ENCODE data around the gene KRT32.

Gene KRT32

GRCh38 chr17:41466988-41467387, at the start of gene KRT32:
TSS of gene KRT32 (minus strand) at chr17:41467386. CDS start at chr17:41467325, 61 bp downstream.
- no peak within 1 kb of the TSS for H3K9ac ChIP-seq (ENCODE audit: low read depth, low read length)
- no peaks in the 10 kb centered on the region for H3K9me3 ChIP-seq (ENCODE audit: control insufficient read depth, insufficient read depth, low read length)
- no peaks in the 10 kb centered on the region for H3K4me1 ChIP-seq (ENCODE audit: insufficient read depth, low read length)
- no peaks in the 10 kb centered on the region for H3K36me3 ChIP-seq (ENCODE audit: insufficient read depth, low read length)

GRCh38 chr17:41516830-41517283, 49.7 kb upstream of the KRT32 start:
- no peaks in the 10 kb centered on the region for H3K36me3 ChIP-seq (ENCODE audit: insufficient read depth, low read length)
- peaks cover 12% of the 10 kb centered on the region; the same call in 1 of the 2 replicates for H3K4me1 ChIP-seq (ENCODE audit: insufficient read depth, low read length)
- no peak overlapping the region for H3K9ac ChIP-seq (ENCODE audit: low read depth, low read length)

GRCh38 chr17:41516147-41516829, 49.1 kb upstream of the KRT32 start:
- H3K4me1 ChIP-seq (ENCODE audit: insufficient read depth, low read length), result peaks cover 6% of the 10 kb centered on the region; the same call in 1 of the 2 replicates
- no peaks in the 10 kb centered on the region for H3K9me3 ChIP-seq (ENCODE audit: control insufficient read depth, insufficient read depth, low read length)
- no peak overlapping the region for H3K9ac ChIP-seq (ENCODE audit: low read depth, low read length)
- no peaks in the 10 kb centered on the region for H3K36me3 ChIP-seq (ENCODE audit: insufficient read depth, low read length)

More at GRCh38 chr17:41516830-41517283, 49.7 kb upstream of the KRT32 start:
- no peaks in the 10 kb centered on the region for H3K9me3 ChIP-seq (ENCODE audit: control insufficient read depth, insufficient read depth, low read length)

DNA sequence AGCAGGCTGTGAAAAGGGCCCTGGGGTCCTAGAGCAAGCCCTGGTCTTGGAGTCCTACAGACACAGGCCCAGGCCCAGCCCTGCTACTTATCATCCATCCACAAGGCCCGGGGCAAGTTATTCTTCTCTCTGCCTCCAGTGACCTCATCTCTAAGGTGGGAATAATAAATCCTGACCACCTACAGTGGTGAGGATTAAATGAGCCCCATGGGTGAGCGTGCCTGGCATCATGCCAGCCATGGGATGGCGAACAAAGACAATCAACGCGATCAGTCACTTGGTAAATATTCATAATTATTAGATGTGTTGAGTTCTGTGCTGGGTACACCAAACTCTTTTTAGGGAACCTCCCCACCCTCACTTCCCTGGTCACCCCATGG, 46.0 kb upstream of the KRT32 start:
- Histone ChIP-seq H3K9ac (ENCODE audit: low read depth, low read length) (no peak overlapping the region), H3K36me3 (ENCODE audit: insufficient read depth, low read length) (no peaks in the 10 kb centered on the region), H3K9me3 (ENCODE audit: control insufficient read depth, insufficient read depth, low read length) (no peaks in the 10 kb centered on the region), H3K4me1 (ENCODE audit: insufficient read depth, low read length) (peaks cover 15% of the 10 kb centered on the region)

DNA sequence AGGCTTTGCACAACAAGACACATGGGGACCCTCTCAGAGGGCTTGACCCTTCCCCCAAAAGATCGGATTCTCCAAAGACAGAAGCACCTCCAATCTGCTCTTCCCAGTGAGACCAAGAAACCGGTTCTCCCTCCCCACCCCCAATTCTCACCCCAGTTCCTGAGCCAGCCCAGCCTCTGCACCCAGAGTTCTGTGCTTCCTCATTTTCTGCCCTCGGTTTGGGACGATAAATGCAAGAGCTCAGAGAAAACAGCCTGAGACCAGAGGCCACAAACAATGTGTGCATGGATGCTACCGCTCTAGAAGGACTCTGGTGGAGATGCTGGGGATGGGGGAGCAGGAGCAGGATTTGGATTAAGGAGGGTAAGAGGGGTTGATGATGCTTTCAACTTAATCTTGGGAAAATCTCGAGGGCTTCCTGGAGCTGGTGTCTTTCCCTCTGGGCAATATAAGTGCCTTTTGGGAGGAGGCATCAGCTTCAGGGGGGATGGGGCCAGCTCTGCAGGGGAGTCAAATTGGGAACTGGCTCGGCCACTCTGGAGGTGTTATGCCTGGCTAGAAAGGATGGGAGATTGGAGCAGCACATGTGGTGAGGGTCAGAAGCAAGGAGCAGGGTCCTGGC, 45.5 kb upstream of the KRT32 start:
- no peak overlapping the region for H3K9ac ChIP-seq (ENCODE audit: low read depth, low read length)
- H3K9me3 ChIP-seq (ENCODE audit: control insufficient read depth, insufficient read depth, low read length), result no peaks in the 10 kb centered on the region
- H3K4me1 ChIP-seq (ENCODE audit: insufficient read depth, low read length), result peaks cover 15% of the 10 kb centered on the region
- H3K36me3 ChIP-seq (ENCODE audit: insufficient read depth, low read length), result no peaks in the 10 kb centered on the region

- no peaks in the 10 kb centered on the region for H3K9me3 ChIP-seq (ENCODE audit: control insufficient read depth, insufficient read depth, low read length)
- H3K4me1 ChIP-seq (ENCODE audit: insufficient read depth, low read length), result peaks cover 15% of the 10 kb centered on the region
- no peaks in the 10 kb centered on the region for H3K36me3 ChIP-seq (ENCODE audit: insufficient read depth, low read length)
- H3K9ac ChIP-seq (ENCODE audit: low read depth, low read length), result no peak overlapping the region
These were observed 44.5 kb upstream of the KRT32 start for GRCh38 chr17:41511716-41512115.

- no peaks in the 10 kb centered on the region for H3K36me3 ChIP-seq (ENCODE audit: insufficient read depth, low read length)
- no peaks in the 10 kb centered on the region for H3K9me3 ChIP-seq (ENCODE audit: control insufficient read depth, insufficient read depth, low read length)
- H3K9ac ChIP-seq (ENCODE audit: low read depth, low read length), result no peak overlapping the region
- peaks cover 15% of the 10 kb centered on the region for H3K4me1 ChIP-seq (ENCODE audit: insufficient read depth, low read length)
These were observed 43.9 kb upstream of the KRT32 start for GRCh38 chr17:41511116-41511515.

- Histone ChIP-seq H3K4me1 (ENCODE audit: insufficient read depth, low read length) (peaks cover 15% of the 10 kb centered on the region), H3K9me3 (ENCODE audit: control insufficient read depth, insufficient read depth, low read length) (no peaks in the 10 kb centered on the region), H3K36me3 (ENCODE audit: insufficient read depth, low read length) (no peaks in the 10 kb centered on the region), H3K9ac (ENCODE audit: low read depth, low read length) (no peak overlapping the region)
These were observed 43.3 kb upstream of the KRT32 start for GRCh38 chr17:41510251-41511065.

DNA sequence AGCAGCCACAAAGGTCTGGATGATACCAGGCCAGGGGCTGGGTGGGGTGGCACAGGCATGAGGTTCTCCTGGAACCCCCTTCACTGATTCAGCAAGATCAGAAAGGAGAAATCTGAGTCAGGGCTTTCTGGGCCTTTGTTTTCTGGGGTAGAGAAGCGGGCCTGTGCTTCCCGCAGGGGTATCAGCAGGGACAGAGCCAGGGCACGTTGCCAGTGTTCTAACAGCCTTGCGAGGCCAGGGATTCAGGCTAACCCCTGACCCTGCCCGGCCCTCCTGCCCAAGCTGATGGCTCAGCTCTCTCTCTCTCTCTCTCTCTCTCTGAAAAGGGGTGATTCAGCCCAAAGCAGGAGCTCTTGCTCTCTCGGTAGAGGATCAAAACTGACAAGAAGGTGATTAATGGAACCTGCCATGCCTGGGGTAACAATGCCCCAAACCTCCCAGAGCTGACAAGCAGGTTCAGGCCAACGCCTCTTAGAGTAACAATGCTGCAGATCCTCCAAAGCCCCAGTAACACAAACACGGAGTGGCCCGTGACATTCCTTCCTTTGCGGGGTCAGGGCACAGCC, 40.2 kb upstream of the KRT32 start:
- H3K9ac ChIP-seq (ENCODE audit: low read depth, low read length), result no peak overlapping the region
- H3K9me3 ChIP-seq (ENCODE audit: control insufficient read depth, insufficient read depth, low read length), result no peaks in the 10 kb centered on the region
- H3K36me3 ChIP-seq (ENCODE audit: insufficient read depth, low read length), result no peaks in the 10 kb centered on the region
- peaks cover 15% of the 10 kb centered on the region for H3K4me1 ChIP-seq (ENCODE audit: insufficient read depth, low read length)

- H3K9ac ChIP-seq (ENCODE audit: low read depth, low read length), result no peak overlapping the region
- H3K4me1 ChIP-seq (ENCODE audit: insufficient read depth, low read length), result peaks cover 24% of the 10 kb centered on the region
- H3K9me3 ChIP-seq (ENCODE audit: control insufficient read depth, insufficient read depth, low read length), result no peaks in the 10 kb centered on the region
- no peaks in the 10 kb centered on the region for H3K36me3 ChIP-seq (ENCODE audit: insufficient read depth, low read length)
These were observed 38.9 kb upstream of the KRT32 start for GRCh38 chr17:41505809-41506767.

DNA sequence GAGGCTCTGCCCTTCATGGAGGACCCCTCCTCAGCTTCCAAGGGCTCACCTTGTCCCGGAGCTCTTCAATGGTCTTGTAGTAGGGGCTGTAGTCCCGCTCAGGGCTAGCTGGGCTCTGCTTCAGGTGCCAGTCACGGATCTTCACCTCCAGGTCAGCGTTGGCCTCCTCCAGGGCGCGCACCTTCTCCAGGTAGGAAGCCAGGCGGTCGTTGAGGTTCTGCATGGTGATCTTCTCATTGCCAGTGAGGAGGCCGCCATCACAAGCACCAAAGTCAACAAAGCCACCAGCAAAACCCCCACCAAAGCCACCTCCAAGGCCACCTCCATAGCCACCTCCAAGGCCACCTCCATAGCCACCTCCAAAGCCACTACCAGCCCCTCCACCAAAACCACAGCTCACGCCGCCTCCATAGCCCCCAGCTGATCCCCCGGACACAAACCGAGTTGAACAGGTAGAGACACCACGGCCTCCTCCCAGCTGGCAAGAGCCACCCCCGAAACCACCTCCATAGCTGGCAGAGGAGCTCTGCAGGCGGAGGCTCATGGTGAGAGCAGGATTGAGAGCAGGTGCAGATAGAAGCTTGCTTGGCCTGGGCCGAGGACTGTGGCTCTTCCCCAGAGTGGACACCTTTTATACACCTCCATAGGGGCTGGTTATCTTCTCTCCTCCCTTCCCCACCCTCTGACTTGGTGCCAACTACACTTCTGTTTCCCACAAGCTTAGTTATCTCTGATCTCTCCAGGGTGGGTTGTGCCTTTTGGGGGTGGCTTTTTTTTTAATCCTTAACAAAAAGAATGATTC, 38.0 kb upstream of the KRT32 start, which contains the start of gene KRT13:
KRT13 (minus strand) TSS at position 606 of the 802 bp plus-strand sequence; CDS start at position 544, 62 bp downstream.
- H3K9ac ChIP-seq (ENCODE audit: low read depth, low read length), result no peak within 1 kb of the TSS
- H3K4me1 ChIP-seq (ENCODE audit: insufficient read depth, low read length), result peaks cover 24% of the 10 kb centered on the region
- H3K9me3 ChIP-seq (ENCODE audit: control insufficient read depth, insufficient read depth, low read length), result no peaks in the 10 kb centered on the region
- H3K36me3 ChIP-seq (ENCODE audit: insufficient read depth, low read length), result no peaks in the 10 kb centered on the region

GRCh38 chr17:41504246-41504977, 37.2 kb upstream of the KRT32 start:
- H3K9me3 ChIP-seq (ENCODE audit: control insufficient read depth, insufficient read depth, low read length), result no peaks in the 10 kb centered on the region
- H3K4me1 ChIP-seq (ENCODE audit: insufficient read depth, low read length), result peaks cover 25% of the 10 kb centered on the region
- H3K36me3 ChIP-seq (ENCODE audit: insufficient read depth, low read length), result no peaks in the 10 kb centered on the region
- H3K9ac ChIP-seq (ENCODE audit: low read depth, low read length), result no peak overlapping the region
